Stimulated activated CD4-positive, alpha-beta T cell treated with anti-CD3 and anti-CD28 coated beads, Interleukin-1b, Interleukin-23, amount 100 ng/mL, for 4 hours (primary cell): ENCODE data around the gene KRTAP4-2.
"Not testable (repeated sequence)": the region's sequence is repeated elsewhere in the genome, so short reads cannot be mapped to it uniquely, and the experiment has no call there.

Experiments used
- DNase-seq, 2 donors: peaks; one replicate each; pipeline ENCODE4 v3.0.0-alpha.2; 2020; ENCODE audit warnings: low read depth in 2 of 2

KRTAP4-2 gene

GRCh38 chr17:41177727-41178271 is at the start of gene KRTAP4-2:
Gene KRTAP4-2, minus strand, starts transcription at chr17:41178221. Its CDS starts 57 bp downstream, at chr17:41178164.
- DNase-seq = no peak

GRCh38 chr17:41226598-41227095 is 48.6 kb upstream of the KRTAP4-2 start, which contains the start of gene KRTAP9-2:
Gene KRTAP9-2, plus strand, starts transcription at chr17:41226648. Its CDS starts 7 bp downstream, at chr17:41226655.
- not testable (repeated sequence) for DNase-seq

GRCh38 chr17:41226051-41226450 is 48.0 kb upstream of the KRTAP4-2 start:
- DNase-seq = no peak

- DNase-seq = no peak
These were observed 45.8 kb upstream of the KRTAP4-2 start for GRCh38 chr17:41223821-41224220.

- no peak for DNase-seq
These were observed 37.7 kb upstream of the KRTAP4-2 start for GRCh38 chr17:41215681-41216080.

- DNase-seq = no peak
These were observed 34.6 kb upstream of the KRTAP4-2 start for GRCh38 chr17:41212524-41213169.

GRCh38 chr17:41211845-41212466 is 33.9 kb upstream of the KRTAP4-2 start:
- no peak for DNase-seq

- no peak for DNase-seq
These were observed 21.5 kb upstream of the KRTAP4-2 start for GRCh38 chr17:41199421-41200078.

GRCh38 chr17:41196068-41196467 is 18.0 kb upstream of the KRTAP4-2 start:
- DNase-seq = no peak

GRCh38 chr17:41190328-41190727 is 12.3 kb upstream of the KRTAP4-2 start:
- DNase-seq = no peak

- not testable (repeated sequence) for DNase-seq
These were observed 11.9 kb upstream of the KRTAP4-2 start, which contains the start of gene KRTAP9-1 for GRCh38 chr17:41189837-41190318. Gene KRTAP9-1, plus strand, starts transcription at chr17:41189887. Its CDS starts 0 bp downstream, at chr17:41189887.

GRCh38 chr17:41186872-41187271 is 8.9 kb upstream of the KRTAP4-2 start:
- no peak for DNase-seq

GRCh38 chr17:41185001-41185400 is 7.0 kb upstream of the KRTAP4-2 start:
- DNase-seq = no peak

GRCh38 chr17:41184480-41184961 is 6.5 kb upstream of the KRTAP4-2 start, which contains the start of gene KRTAP4-1:
Gene KRTAP4-1, minus strand, starts transcription at chr17:41184911. Its CDS starts 57 bp downstream, at chr17:41184854.
- no peak for DNase-seq

- no peak for DNase-seq
These were observed 1.0 kb upstream of the KRTAP4-2 start for GRCh38 chr17:41178843-41179616.

GRCh38 chr17:41178341-41178740 is 320 bp upstream of the KRTAP4-2 start:
- no peak for DNase-seq

- DNase-seq = no peak
These were observed 1.2 kb downstream of the KRTAP4-2 start for GRCh38 chr17:41176744-41177387.

- DNase-seq = no peak
These were observed 6.1 kb downstream of the KRTAP4-2 start for GRCh38 chr17:41171886-41172285.

GRCh38 chr17:41168121-41168520 is 9.9 kb downstream of the KRTAP4-2 start, which contains the start of gene KRTAP4-3:
Gene KRTAP4-3, minus strand, starts transcription at chr17:41168221. Its CDS starts 49 bp downstream, at chr17:41168172.
- no peak for DNase-seq

GRCh38 chr17:41167561-41167960 is 10.5 kb downstream of the KRTAP4-2 start:
- DNase-seq = no peak
